K562 treated with DMSO at 1 percent for 24 hours (cell line): ENCODE measurements around the gene EXOC1. TPM values are rescaled to one million over a fixed set of nuclear protein-coding genes. Genes with fewer than 3 reads are reported as not detected.

ENCODE experiments used
- total RNA-seq: library from RNA; unstranded; fragments of 300-600 nt; gene quantifications from 2 replicates; pipeline ENCODE4 v1.2.3, GENCODE V29; 2022; ENCODE audit warnings: low read depth; ENCODE audit not compliant: insufficient read depth

Gene EXOC1
- total RNA-seq: 19.5 and 19.8 TPM in 2 replicates

DNA sequence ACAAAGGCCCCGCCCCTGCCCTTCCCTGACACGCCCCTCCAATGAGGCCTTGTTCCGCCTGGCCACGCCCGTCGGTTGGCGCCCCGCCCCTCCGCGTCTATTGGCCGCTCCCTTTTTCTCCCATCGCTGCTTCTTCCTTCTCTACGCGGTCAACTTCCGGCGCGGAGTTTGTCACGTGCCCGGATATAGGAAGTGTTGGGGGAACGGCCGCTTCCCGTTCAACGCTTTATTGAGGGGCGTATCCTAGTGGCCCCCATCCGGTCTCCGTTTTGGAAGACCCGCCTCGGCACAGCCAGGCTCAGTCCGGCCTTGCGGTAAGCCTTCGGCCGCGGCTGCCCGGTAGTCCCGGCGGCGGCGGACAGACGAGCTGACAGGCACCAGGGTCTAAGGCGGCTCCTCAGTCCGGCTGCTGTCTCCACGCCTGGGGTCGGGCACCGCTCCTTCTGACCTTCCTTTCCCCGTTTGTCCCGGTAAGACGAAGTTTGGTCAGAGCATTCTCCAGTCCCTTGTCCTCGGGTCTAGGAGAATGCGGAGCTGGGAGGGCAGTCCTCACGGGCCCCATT, at the start of gene EXOC1:
EXOC1 (plus strand) TSS at position 165 of the 563 bp plus-strand sequence. CDS start 4,676 bp downstream, outside the sequence.

DNA sequence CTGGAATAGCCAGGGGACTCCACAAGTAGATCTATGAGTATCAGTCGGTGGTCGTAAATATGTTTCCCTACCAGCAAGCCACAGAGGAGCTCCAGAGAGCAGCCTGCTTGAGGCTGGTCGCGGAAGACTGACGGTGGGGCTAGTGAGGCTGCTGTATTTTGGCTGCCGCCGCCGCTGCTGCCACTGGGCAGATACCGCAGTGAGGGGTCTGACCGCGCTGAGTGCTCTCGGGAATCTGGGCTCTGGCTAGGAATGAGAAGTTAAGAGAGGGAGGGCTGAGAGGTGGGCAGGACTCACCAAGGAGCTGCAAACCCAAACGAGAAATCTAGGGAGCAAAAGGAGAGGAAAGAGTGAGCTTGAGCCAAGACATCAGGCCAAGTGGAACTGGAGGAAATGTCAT, 33.8 kb upstream of the EXOC1 start, which contains the start of gene EXOC1L:
EXOC1L (plus strand) TSS at position 157 of the 400 bp plus-strand sequence; CDS start at position 394, 237 bp downstream.

DNA sequence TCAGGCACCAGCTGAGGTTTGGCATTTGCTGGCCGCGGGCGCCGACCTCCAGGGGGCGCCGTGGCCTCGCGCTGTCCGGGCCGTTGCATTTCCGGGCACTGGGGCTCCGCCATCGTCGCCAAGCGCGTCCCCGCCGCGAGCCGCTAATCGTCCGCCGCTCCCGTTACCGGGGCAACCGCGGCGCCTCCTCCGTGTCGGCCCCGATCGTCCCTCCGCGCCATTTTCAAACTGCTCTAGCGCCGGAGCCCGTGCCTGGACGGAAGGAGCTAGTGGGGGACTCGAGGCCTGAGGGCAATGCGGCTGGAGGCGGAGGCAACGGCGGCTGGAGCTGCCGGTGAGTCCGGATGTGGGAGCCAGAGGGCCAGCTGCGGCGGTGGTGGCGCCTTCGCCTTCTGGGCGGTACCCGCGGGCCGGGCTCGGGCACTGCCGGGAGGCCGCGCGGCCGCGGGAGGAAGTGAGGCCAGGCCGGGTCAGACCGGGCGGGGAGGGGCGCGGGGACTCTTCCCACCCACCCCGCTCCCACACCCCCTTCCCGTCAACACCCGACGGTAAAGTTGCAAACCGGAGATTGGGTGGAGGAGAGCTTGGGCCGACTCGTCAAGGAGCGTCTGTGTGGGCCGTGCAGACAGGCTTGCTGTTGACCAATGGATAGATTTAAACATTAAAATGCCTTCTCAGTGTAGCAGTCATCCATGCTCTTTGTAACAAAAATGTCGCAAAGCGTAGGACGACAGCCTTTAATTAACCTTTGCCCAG, 95.5 kb downstream of the EXOC1 start, which contains the start of gene CEP135:
CEP135 (plus strand) TSS at position 220 of the 756 bp plus-strand sequence. CDS start 3,186 bp downstream, outside the sequence.

Other genes with a start within 250 kb of the EXOC1 start
- gene NMU, start 217.3 kb upstream of the EXOC1 start, total RNA-seq: 396 and 419 TPM in 2 replicates
- gene EXOC1L, start 33.9 kb upstream of the EXOC1 start, total RNA-seq: 1.4 and 2.2 TPM in 2 replicates
- gene CEP135, start 95.3 kb downstream of the EXOC1 start, total RNA-seq: 3.3 and 5.5 TPM in 2 replicates